ENCODE data around the gene SLC13A5.
"Not testable (repeated sequence)": the region's sequence is repeated elsewhere in the genome, so short reads cannot be mapped to it uniquely, and the experiment has no call there.

The SLC13A5 gene

DNA sequence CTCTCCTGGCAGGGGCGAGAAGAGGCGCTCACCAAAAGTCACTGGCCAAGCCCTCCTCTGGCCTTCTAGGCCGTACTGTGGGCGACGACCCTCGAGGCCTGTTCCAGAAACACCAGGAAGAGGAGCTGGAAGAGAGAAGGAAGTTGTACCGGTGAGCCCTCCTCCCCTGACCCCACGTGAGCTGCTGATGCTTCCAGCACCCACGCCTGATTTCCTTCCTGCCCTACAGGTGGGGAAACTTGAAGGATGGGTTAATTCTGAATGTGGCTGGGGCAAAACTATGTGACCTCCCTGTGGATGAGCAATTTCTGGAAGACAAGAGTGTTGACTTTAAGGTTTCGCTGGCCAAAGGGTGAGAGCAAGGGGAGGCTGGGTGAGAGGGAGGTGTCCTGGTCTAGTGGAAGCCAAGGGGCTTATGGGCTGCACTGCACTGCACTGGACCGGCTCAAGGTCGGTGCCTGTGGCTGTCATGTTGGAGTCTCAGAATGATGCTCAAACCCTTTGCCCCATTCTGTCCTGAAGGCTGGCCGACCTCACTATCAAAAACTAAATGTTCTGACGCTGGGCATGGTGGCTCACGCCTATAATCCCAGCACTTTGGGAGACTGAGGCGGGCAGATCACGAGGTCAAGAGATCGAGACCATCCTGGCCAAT is 55.4 kb downstream of the SLC13A5 start:
- DNase-seq = no peak

DNA sequence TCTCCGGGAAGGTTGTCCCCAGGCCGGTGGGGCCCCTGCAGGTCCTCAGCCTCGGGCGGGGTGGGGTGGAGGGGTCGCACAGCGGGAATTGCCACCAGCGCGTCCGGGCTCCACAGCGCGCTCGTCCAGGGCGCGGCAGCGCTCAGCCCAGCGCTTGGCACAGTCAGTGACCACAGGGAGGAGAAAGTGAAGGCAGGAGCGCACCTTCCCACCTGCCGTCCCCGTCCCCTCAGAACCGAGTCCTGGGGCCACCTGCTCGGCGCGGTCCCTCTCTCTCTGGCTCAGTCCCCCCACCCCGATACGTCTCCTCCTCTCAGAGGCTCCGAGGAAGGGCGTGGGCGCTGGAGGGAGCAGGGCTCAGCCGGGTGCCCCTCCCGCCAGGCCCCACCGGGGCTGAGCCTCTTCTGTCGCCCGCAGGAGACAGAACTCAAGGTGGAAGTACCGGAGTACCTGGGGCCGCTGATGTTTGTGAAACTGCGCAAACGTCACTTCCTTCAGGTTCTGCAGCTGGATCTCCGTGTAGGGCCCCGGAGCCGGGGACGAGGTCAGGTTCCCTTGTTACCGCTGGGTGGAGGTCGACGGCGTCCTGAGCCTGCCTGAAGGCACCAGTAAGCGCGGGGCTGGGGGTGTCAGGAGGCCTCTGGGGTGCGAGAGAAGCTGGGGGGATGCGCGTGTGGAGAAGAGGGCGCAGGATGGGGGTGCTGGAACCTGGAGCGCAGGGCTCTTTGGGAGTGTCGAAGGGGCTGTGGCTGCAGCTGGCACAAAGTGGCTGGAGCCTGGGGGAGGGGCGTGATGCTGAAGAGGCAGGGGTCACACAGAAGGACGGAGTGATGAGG is 56.2 kb downstream of the SLC13A5 start:
- Mint-ChIP-seq H3K4me3 (peak overlapping the region; percentile 90), H3K4me1 (peaks cover 70% of the 10 kb centered on the region), H3K36me3 (peaks cover 26% of the 10 kb centered on the region), H3K27ac (peak overlapping the region; percentile 89)
- CTCF ChIA-PET = interaction anchor here (1.1 kb wide), 1 partner anchor 10 kb away, joined by 4 read pairs; no protein-coding TSS in a partner anchor
- not testable (repeated sequence) for H3K27me3 Mint-ChIP-seq, H3K9me3 Mint-ChIP-seq
- DNase-seq = peak; percentile 76

More for the DNA sequence above, 55.4 kb downstream of the SLC13A5 start:
- Mint-ChIP-seq H3K36me3 (peaks cover 26% of the 10 kb centered on the region), H3K4me3 (peak overlapping the region; percentile 90), H3K27ac (peak overlapping the region; percentile 89), H3K27me3 (no peaks in the 10 kb centered on the region), H3K4me1 (peaks cover 67% of the 10 kb centered on the region), H3K9me3 (no peaks in the 10 kb centered on the region)
- CTCF ChIA-PET = interaction anchor here (1.1 kb wide), 1 partner anchor 9 kb away, joined by 4 read pairs; no protein-coding TSS in a partner anchor

DNA sequence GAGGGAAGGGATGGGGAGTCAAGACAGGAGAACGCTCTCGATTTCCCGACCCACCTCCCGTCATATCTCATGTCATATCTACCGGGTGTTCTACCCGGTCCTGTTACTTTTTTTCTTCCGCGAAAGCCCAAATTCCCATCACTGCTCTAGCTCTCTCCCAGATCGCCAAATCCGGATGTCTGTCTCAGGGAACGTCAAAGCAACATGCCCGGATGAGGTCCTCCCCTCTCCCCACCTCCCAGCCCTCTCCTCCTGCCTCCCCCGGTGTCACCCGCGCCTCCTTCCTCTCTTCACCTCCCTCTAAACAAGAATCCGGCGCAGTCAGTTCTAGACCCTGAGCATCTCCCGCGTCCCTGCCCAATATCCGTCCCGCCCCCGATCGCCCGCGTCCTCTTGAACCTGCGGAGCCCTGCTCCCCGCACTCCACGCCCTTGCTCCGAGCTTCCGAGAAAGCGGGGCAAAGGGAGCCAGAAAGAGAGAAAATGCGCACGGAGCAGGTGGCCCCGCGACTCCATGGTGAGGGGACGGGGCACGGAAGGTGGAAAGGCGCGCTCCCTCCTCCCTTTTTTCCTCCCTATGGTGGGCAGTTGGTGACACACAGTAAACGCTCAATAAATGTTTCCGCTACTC is 57.3 kb downstream of the SLC13A5 start:
- CTCF ChIA-PET, H3K27me3 Mint-ChIP-seq: not testable (repeated sequence)
- peaks cover 21% of the 10 kb centered on the region for H3K36me3 Mint-ChIP-seq

DNA sequence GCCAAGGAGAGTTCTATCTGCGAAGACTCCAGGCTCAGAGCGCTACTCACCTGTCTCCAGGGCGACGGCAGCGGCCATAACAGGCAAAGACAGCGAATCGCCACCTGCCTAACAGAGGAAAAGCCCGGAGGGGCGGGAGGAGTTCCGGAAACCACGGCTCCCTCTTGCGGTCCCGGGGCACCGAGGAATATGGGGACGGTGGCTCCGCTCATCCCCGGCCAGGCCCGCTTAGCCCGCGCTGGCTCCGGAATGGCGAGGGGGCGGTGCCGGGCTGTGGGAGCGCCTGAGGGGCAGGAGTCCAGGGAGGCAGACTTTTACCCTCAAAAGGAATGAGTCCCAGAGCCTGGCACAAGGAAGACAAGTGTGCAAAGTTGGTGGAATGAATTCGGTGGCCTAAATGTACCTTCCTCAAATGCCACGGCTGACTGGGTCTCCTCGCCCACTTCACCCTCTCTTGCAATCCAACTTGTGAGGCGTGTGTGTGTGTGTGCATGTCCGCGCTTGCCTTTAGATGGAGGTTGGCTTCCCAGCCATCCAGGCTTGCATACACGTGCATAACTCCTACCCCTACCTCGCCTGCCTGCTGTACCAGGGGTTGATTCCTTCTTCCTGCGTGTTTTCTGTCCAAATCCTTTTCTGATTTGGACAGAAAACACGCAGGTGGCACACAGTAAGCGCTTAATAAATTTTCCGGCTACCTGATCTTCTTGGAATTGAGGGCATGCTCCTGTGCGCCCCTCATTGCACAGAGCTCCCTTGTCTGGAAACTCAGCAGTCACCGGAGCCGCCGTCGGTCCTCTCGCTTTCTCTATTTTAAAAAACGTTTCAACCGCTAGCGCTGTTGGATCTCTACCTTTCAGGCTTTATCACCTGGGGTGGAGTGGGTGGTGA is 58.1 kb downstream of the SLC13A5 start:
- H3K4me1 Mint-ChIP-seq = peaks cover 66% of the 10 kb centered on the region
- no peak overlapping the region for H3K27ac Mint-ChIP-seq
- H3K36me3 Mint-ChIP-seq = peaks cover 16% of the 10 kb centered on the region
- no peaks in the 10 kb centered on the region for H3K9me3 Mint-ChIP-seq
- no peak overlapping the region for H3K4me3 Mint-ChIP-seq
- no peaks in the 10 kb centered on the region for H3K27me3 Mint-ChIP-seq
- DNase-seq = no peak
- CTCF ChIA-PET = no interaction called here

More for the DNA sequence above, 57.3 kb downstream of the SLC13A5 start:
- peaks cover 67% of the 10 kb centered on the region for H3K4me1 Mint-ChIP-seq
- not testable (repeated sequence) for DNase-seq, H3K27ac Mint-ChIP-seq, H3K9me3 Mint-ChIP-seq
- H3K4me3 Mint-ChIP-seq = peak overlapping the region; percentile 73

DNA sequence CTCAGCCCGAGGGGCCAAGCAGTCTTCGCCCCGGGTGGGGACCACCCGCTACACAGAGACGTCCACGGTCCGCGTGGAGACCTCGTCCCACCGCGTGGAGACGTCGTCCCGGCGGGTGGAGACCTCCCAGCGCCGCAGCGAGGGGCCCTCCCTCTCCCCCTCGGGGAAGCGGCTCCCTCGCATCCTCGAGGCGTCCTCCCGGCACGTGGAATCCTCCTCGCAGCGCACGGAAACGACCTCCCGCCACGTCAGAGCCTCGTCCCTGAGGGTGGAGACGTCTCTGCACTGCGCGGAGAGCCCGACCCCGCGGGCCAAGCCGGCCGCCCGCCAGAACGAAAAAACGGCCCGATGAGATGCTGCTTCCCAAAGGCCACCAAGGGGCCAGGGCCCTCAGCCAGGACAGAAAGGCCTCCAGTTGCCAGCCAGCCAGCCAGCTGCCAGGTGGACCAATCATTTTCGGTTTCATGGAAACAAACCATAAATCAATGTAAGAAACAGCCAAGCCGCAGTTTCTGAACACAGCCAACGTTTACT is 61.2 kb downstream of the SLC13A5 start:
- peak; percentile 61 for DNase-seq
- H3K9me3 Mint-ChIP-seq = no peaks in the 10 kb centered on the region
- H3K27me3 Mint-ChIP-seq = no peaks in the 10 kb centered on the region
- H3K4me3 Mint-ChIP-seq = peak overlapping the region; percentile 100
- peak overlapping the region; percentile 24 for H3K27ac Mint-ChIP-seq
- peaks cover 70% of the 10 kb centered on the region for H3K4me1 Mint-ChIP-seq
- CTCF ChIA-PET = interaction anchor here (0.7 to 1.0 kb wide), 2 partner anchors 74 to 347 kb away, joined by 3 read pairs; no protein-coding TSS in a partner anchor
- peaks cover 27% of the 10 kb centered on the region for H3K36me3 Mint-ChIP-seq

DNA sequence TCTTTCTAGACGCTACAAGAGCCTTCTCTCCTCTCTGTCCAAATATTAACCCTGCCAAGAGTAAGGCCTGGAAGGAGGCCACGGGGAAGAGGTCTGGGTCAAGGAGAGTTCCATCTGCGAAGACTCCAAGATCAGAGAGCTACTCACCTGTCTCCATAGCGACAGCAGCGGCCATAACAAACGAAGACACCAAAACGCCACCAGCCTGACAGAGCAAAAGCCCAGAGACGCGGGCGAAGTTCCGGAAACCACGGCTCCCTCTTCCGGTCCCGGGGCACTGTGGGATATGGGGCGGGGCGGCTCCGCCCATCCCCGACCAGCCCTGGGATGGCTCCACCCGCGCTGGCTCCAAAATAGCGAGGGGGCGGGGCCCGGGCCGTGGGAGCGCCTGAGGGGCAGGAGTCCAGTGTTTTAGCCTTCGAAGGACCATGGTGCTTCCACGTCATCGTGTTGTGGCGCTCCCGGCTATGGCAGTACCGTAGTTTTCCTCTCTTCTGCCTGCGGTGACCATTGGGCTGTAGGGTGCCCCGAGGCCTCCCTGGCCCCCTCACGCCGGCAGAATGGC is 61.7 kb downstream of the SLC13A5 start, which contains the start of the genes C17orf100 and MED31:
Gene C17orf100, plus strand, starts transcription at position 409 of the 565 bp plus-strand sequence. Its CDS starts 152 bp downstream, at position 561.
Gene MED31, minus strand, starts transcription at position 252 of the 565 bp plus-strand sequence. Its CDS starts 77 bp downstream, at position 175.
- no peaks in the 10 kb centered on the region for H3K9me3 Mint-ChIP-seq

DNA sequence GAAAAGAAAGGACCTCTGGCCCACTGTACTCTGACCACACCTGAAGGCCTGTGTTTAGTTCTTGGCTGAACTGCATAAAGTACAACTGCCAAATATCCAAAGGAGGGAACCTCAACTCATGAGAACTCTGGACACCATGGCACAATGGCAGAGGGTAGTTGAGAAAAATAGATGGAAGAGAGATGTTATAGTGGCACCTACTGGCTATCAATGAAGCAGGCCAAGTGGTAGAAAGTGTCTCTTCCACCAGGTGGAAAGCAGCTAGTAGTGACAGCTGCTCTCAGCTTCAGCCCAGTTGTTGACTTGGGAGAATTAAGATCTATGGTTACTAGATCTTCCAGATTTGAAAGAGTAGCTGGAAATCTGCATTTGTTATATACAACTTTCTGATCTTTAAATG is 65.0 kb downstream of the SLC13A5 start:
- Mint-ChIP-seq H3K27me3 (no peaks in the 10 kb centered on the region), H3K9me3 (no peaks in the 10 kb centered on the region), H3K4me3 (no peak overlapping the region), H3K4me1 (peaks cover 73% of the 10 kb centered on the region), H3K27ac (peak overlapping the region; percentile 75), H3K36me3 (peaks cover 50% of the 10 kb centered on the region)
- DNase-seq = no peak
- CTCF ChIA-PET = interaction anchor here (0.6 to 1.1 kb wide), 4 partner anchors 36 to 212 kb away, joined by 3 to 17 read pairs (median 3); no protein-coding TSS in a partner anchor

More for the DNA sequence above, 61.7 kb downstream of the SLC13A5 start, which contains the start of the genes C17orf100 and MED31:
- CTCF ChIA-PET = interaction anchor here (0.7 to 1.0 kb wide), 2 partner anchors 73 to 346 kb away, joined by 3 read pairs; no protein-coding TSS in a partner anchor
- peak; percentile 96 for DNase-seq
- H3K36me3 Mint-ChIP-seq = peaks cover 32% of the 10 kb centered on the region
- H3K4me1 Mint-ChIP-seq = peaks cover 75% of the 10 kb centered on the region
- H3K4me3 Mint-ChIP-seq = peak within 1 kb of the TSS; percentile 100
- H3K27me3 Mint-ChIP-seq = no peaks in the 10 kb centered on the region
- peak within 1 kb of the TSS; percentile 99 for H3K27ac Mint-ChIP-seq

DNA sequence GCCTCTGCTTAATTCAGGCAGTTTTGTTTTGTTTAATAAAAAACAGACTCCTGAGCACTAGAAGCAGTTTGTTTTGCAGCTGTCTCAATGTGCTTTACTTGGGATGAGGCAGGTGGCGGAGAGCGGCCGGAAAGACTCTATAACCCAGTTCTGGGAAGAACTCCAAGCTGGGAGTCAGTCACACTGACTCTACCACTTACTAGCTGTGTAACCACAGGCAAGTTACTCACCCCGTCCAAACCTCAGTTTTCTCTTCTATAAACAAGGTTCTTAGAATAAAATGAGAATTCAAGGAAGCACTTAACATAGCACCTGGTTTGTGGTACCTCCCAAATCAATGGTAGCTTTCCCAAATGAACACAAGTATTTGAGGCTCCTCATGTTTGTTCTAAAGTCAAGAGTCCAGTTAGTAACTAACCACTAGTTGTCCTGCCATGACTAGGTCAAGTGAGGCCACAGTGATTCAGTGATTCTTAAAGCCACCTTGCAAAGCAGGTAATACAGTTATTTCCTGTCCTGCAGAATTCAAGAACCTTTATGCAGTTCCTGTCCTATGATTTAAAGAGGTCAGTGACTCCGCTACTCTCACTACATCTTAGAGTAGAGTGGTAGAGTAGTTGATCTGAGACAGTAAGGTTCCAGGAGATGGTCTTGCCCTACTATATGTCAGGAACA is 69.6 kb downstream of the SLC13A5 start:
- DNase-seq = no peak
- Mint-ChIP-seq H3K27me3 (no peaks in the 10 kb centered on the region), H3K27ac (peak overlapping the region; percentile 62), H3K4me1 (peaks cover 70% of the 10 kb centered on the region), H3K4me3 (no peak overlapping the region), H3K9me3 (no peaks in the 10 kb centered on the region), H3K36me3 (peaks cover 56% of the 10 kb centered on the region)
- CTCF ChIA-PET = no interaction called here

DNA sequence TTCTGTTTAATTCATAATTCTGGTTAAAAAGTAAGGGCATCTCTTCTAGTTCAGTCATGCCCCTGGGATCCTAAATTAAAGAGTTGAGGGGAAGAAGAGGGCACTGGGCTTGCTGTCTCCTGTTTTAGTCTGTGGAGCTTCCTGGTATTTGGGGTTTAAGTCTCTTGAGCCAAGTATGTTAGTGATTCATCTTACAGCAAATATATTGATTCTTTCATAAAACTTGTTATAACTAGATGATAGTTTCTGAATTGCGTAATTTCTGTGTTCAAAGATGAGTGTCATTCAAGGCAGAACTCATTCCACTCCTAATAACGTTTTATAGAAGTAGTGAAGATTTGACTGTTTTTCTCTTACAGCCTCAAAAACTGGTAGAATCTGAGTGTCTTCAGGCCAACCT is 70.6 kb downstream of the SLC13A5 start:
- H3K9me3 Mint-ChIP-seq = no peaks in the 10 kb centered on the region
- no peaks in the 10 kb centered on the region for H3K27me3 Mint-ChIP-seq
- H3K36me3 Mint-ChIP-seq = peaks cover 47% of the 10 kb centered on the region
- H3K4me1 Mint-ChIP-seq = peaks cover 69% of the 10 kb centered on the region
- peak overlapping the region; percentile 49 for H3K27ac Mint-ChIP-seq
- DNase-seq = no peak
- peak overlapping the region; percentile 58 for H3K4me3 Mint-ChIP-seq
- CTCF ChIA-PET = no interaction called here

DNA sequence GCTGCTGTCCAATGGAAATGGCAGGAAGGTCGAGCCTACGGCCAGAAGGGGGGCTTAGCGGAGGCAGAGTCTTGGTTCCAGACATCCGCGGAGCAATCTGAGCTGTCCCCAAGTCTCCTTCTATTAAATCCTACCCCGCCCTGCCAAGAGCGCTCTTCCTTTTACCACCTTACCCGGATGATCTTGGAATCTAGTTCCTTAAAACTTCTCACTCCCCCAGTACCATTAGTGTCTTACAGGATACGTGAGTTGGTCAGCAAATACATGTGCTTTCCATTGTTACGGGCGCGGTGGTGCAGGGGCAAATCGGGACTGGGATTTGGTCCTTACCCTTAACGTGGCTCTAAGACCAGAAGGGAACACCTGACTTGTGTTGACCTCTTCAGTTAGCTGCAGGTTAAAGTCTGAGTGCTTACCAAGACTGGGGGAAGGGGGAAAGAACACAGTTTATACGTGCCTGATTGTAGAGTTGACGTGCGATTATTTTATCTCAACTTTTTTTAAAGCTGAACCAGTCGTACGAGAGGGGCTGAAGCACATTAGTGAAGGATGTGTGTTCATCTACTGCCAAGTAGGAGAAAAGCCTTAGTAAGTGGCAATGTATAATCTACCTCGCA is 71.8 kb downstream of the SLC13A5 start:
- H3K27me3 Mint-ChIP-seq = no peaks in the 10 kb centered on the region
- no peak for DNase-seq
- peaks cover 67% of the 10 kb centered on the region for H3K4me1 Mint-ChIP-seq
- no peaks in the 10 kb centered on the region for H3K9me3 Mint-ChIP-seq
- H3K36me3 Mint-ChIP-seq = peaks cover 39% of the 10 kb centered on the region
- CTCF ChIA-PET = interaction anchor here (1.3 to 1.4 kb wide), 2 partner anchors 166 to 168 kb away, joined by 4 to 6 read pairs; no protein-coding TSS in a partner anchor
- peak overlapping the region; percentile 92 for H3K27ac Mint-ChIP-seq
- peak overlapping the region; percentile 88 for H3K4me3 Mint-ChIP-seq

DNA sequence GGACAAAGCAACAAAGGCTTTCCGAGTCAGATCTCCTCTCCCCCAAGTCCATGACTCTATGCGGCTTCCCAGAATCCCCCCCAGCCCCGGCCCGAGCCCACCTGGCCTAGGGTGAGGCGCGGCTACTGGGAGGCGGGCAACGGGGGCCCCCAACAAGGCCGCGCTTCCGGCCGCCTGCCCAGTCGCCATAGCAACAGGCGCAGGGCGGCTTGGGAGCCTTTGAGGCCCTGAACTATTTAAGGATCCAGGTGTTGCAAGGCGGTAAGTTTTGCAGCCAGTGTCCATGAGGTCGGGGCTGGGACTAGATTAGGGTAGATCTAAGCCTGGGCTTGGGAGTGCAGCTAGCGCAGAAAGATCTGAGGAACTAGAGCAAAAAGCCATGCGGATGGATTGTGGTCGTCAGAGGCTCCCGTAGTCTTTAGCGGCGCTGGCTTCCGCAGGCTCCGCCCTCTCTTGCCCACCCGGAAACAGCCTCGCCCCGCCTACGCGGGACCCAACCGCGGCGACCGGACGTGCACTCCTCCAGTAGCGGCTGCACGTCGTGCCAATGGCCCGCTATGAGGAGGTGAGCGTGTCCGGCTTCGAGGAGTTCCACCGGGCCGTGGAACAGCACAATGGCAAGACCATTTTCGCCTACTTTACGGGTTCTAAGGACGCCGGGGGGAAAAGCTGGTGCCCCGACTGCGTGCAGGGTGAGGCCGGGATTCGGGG is 72.5 kb downstream of the SLC13A5 start, which contains the start of the genes KIAA0753 and TXNDC17:
Gene KIAA0753, minus strand, starts transcription at position 176 of the 711 bp plus-strand sequence. CDS start 5,608 bp downstream, outside the sequence.
Gene TXNDC17, plus strand, starts transcription at position 525 of the 711 bp plus-strand sequence. Its CDS starts 23 bp downstream, at position 548.
- Mint-ChIP-seq H3K27me3 (no peaks in the 10 kb centered on the region), H3K9me3 (no peaks in the 10 kb centered on the region), H3K4me3 (peak within 1 kb of the TSS; percentile 88), H3K36me3 (peaks cover 34% of the 10 kb centered on the region), H3K27ac (peak within 1 kb of the TSS; percentile 92), H3K4me1 (peaks cover 64% of the 10 kb centered on the region)
- CTCF ChIA-PET = interaction anchor here (1.2 to 1.4 kb wide), 3 partner anchors 26 to 167 kb away, joined by 3 to 6 read pairs (median 4); no protein-coding TSS in a partner anchor
- peak; percentile 95 for DNase-seq

Data from activated naive CD4-positive, alpha-beta T cell treated with anti-CD3 and anti-CD28 coated beads, Interleukin-2, amount 10 ng/mL, durations not matched to agents 7 days and 5 days (primary cell).